Measurements from ENCODE around the gene DPP7. TPM values are rescaled to one million over a fixed set of nuclear protein-coding genes. Genes with fewer than 3 reads are reported as not detected.
A peak's percentile ranks its signal among the peaks of the same experiment; 100 is the strongest.

The DPP7 gene
- total and polyA plus RNA-seq, 2 experiments from 2014 or later: 134 to 145 TPM

- Histone ChIP-seq H3K79me2 (ENCODE audit: insufficient read depth) (peaks cover 6% of the 10 kb centered on the region; the same call in 1 of the 2 replicates), H3K4me1 (ENCODE audit: insufficient read depth) (peaks cover 16% of the 10 kb centered on the region), H3K9me3 (ENCODE audit: low read depth) (no peaks in the 10 kb centered on the region), H3K4me2 (ENCODE audit: unreplicated experiment) (no peak overlapping the region), H3K27me3 (replicated peaks; ENCODE audit: insufficient read depth) (no peaks in the 10 kb centered on the region), H3K4me3 (no peak overlapping the region), H4K20me1 (ENCODE audit: insufficient read depth) (no peaks in the 10 kb centered on the region), H3K9ac (no peak overlapping the region), H3K9me2 (ENCODE audit: insufficient read depth) (no peaks in the 10 kb centered on the region), H3F3A (ENCODE audit: insufficient read depth) (peaks cover 22% of the 10 kb centered on the region), H3K36me3 (ENCODE audit: low read depth) (0 out of 2 replicates have a peak, but pooled peaks cover 2% of the 10 kb centered on the region), H2AFZ (no peak overlapping the region), H3K27ac (no peak overlapping the region)
- 91 to 92% methylated on average over 13 of the region's 13 CpGs for WGBS, 2 experiments (ENCODE audit: low coverage in 1 of 2, low lambda C conversion rate in 2 of 2, missing lambda C conversion rate in 2 of 2)
- TF ChIP-seq EZH2phosphoT487 (IDR thresholded peaks at IDR 0.05; ENCODE audit: insufficient read depth, low read depth) (no peak), EZH2 (IDR thresholded peaks at IDR 0.05; ENCODE audit: insufficient read depth, poor library complexity, severe bottlenecking) (no peak)
- DNase-seq: no peak
- in situ Hi-C loops (cut with MboI): no loop called here
Observed at GRCh38 chr9:137079401-137079787, 35.1 kb downstream of the DPP7 start.

GRCh38 chr9:137078701-137079400 is 35.7 kb downstream of the DPP7 start:
- H3K27ac ChIP-seq: no peak overlapping the region
- H3K9me2 ChIP-seq (ENCODE audit: insufficient read depth): no peaks in the 10 kb centered on the region
- 79 to 88% methylated on average over 36 to 50 of the region's 51 CpGs for WGBS, 2 experiments (ENCODE audit: low coverage in 1 of 2, low lambda C conversion rate in 2 of 2, missing lambda C conversion rate in 2 of 2)
- in situ Hi-C loops (cut with MboI): no loop called here
- peaks cover 11% of the 10 kb centered on the region for H3K4me1 ChIP-seq (ENCODE audit: insufficient read depth)
- peaks cover 6% of the 10 kb centered on the region; the same call in 1 of the 2 replicates for H3K79me2 ChIP-seq (ENCODE audit: insufficient read depth)
- H3K36me3 ChIP-seq (ENCODE audit: low read depth): 0 out of 2 replicates have a peak, but pooled peaks cover 2% of the 10 kb centered on the region
- no peaks in the 10 kb centered on the region for H4K20me1 ChIP-seq (ENCODE audit: insufficient read depth)
- H3K9me3 ChIP-seq (ENCODE audit: low read depth): no peaks in the 10 kb centered on the region
- no peak overlapping the region for H3K4me3 ChIP-seq
- H3K9ac ChIP-seq: no peak overlapping the region
- DNase-seq: no peak
- H3K27me3 ChIP-seq (replicated peaks; ENCODE audit: insufficient read depth): no peaks in the 10 kb centered on the region
- peaks cover 16% of the 10 kb centered on the region for H3F3A ChIP-seq (ENCODE audit: insufficient read depth)
- no peak overlapping the region for H3K4me2 ChIP-seq (ENCODE audit: unreplicated experiment)
- no peak overlapping the region for H2AFZ ChIP-seq
- no peak for TF ChIP-seq EZH2 (IDR thresholded peaks at IDR 0.05; ENCODE audit: insufficient read depth, poor library complexity, severe bottlenecking)
- TF ChIP-seq EZH2phosphoT487 (IDR thresholded peaks at IDR 0.05; ENCODE audit: insufficient read depth, low read depth): no peak

- Histone ChIP-seq H3K79me2 (ENCODE audit: insufficient read depth) (peaks cover 6% of the 10 kb centered on the region; the same call in 1 of the 2 replicates), H4K20me1 (ENCODE audit: insufficient read depth) (no peaks in the 10 kb centered on the region), H3K27ac (no peak overlapping the region), H2AFZ (peak overlapping the region; percentile 70), H3K4me3 (peak overlapping the region; percentile 79), H3F3A (ENCODE audit: insufficient read depth) (peaks cover 11% of the 10 kb centered on the region), H3K4me1 (ENCODE audit: insufficient read depth) (peaks cover 5% of the 10 kb centered on the region), H3K9ac (peak overlapping the region; percentile 68), H3K9me3 (ENCODE audit: low read depth) (no peaks in the 10 kb centered on the region), H3K4me2 (ENCODE audit: unreplicated experiment) (peak overlapping the region; percentile 81), H3K9me2 (ENCODE audit: insufficient read depth) (no peaks in the 10 kb centered on the region), H3K27me3 (replicated peaks; ENCODE audit: insufficient read depth) (no peaks in the 10 kb centered on the region), H3K36me3 (ENCODE audit: low read depth) (0 out of 2 replicates have a peak, but pooled peaks cover 2% of the 10 kb centered on the region)
- no peak for TF ChIP-seq EZH2phosphoT487 (IDR thresholded peaks at IDR 0.05; ENCODE audit: insufficient read depth, low read depth)
- TF ChIP-seq EZH2 (IDR thresholded peaks at IDR 0.05; ENCODE audit: insufficient read depth, poor library complexity, severe bottlenecking): no peak
- peak; percentile 27 for DNase-seq
- 36 to 65% methylated on average over 24 to 50 of the region's 76 CpGs for WGBS, 2 experiments (ENCODE audit: low coverage in 1 of 2, low lambda C conversion rate in 2 of 2, missing lambda C conversion rate in 2 of 2)
- in situ Hi-C loops (cut with MboI): no loop called here
Observed at GRCh38 chr9:137077758-137078693, 36.5 kb downstream of the DPP7 start.

- peak; percentile 78 for DNase-seq
- no peaks in the 10 kb centered on the region for H4K20me1 ChIP-seq (ENCODE audit: insufficient read depth)
- H3F3A ChIP-seq (ENCODE audit: insufficient read depth): peaks cover 5% of the 10 kb centered on the region; the same call in 1 of the 2 replicates
- peak within 1 kb of the TSS; percentile 74 for H2AFZ ChIP-seq
- H3K27ac ChIP-seq: no peak within 1 kb of the TSS
- H3K27me3 ChIP-seq (replicated peaks; ENCODE audit: insufficient read depth): no peaks in the 10 kb centered on the region
- peak within 1 kb of the TSS; percentile 81 for H3K4me2 ChIP-seq (ENCODE audit: unreplicated experiment)
- peak within 1 kb of the TSS; percentile 79 for H3K4me3 ChIP-seq
- WGBS, 2 experiments (ENCODE audit: low coverage in 1 of 2, low lambda C conversion rate in 2 of 2, missing lambda C conversion rate in 2 of 2): 4 to 5% methylated on average over 43 to 54 of the region's 87 CpGs
- H3K4me1 ChIP-seq (ENCODE audit: insufficient read depth): no peaks in the 10 kb centered on the region
- H3K79me2 ChIP-seq (ENCODE audit: insufficient read depth): peaks cover 6% of the 10 kb centered on the region; the same call in 1 of the 2 replicates
- H3K9me3 ChIP-seq (ENCODE audit: low read depth): no peaks in the 10 kb centered on the region
- in situ Hi-C loops (cut with MboI): no loop called here
- peak within 1 kb of the TSS; percentile 68 for H3K9ac ChIP-seq
- 0 out of 2 replicates have a peak, but pooled peaks cover 2% of the 10 kb centered on the region for H3K36me3 ChIP-seq (ENCODE audit: low read depth)
- no peak for TF ChIP-seq EZH2 (IDR thresholded peaks at IDR 0.05; ENCODE audit: insufficient read depth, poor library complexity, severe bottlenecking)
- no peak for TF ChIP-seq EZH2phosphoT487 (IDR thresholded peaks at IDR 0.05; ENCODE audit: insufficient read depth, low read depth)
- H3K9me2 ChIP-seq (ENCODE audit: insufficient read depth): no peaks in the 10 kb centered on the region
Observed at GRCh38 chr9:137077010-137077747, 37.4 kb downstream of the DPP7 start, which contains the start of gene UAP1L1. UAP1L1 (plus strand) TSS chr9:137077517; CDS start chr9:137077533, 16 bp downstream.

Measured in GM23248 (cell line).